Measurements from ENCODE around the gene TBC1D17. TPM values are rescaled to one million over a fixed set of nuclear protein-coding genes. Genes with fewer than 3 reads are reported as not detected.
A peak's percentile ranks its signal among the peaks of the same experiment; 100 is the strongest.

The TBC1D17 gene
- total and polyA plus RNA-seq, 8 donors, result 10.5 to 77.1 (median 35.3) TPM

- intact Hi-C loops (cut with DNase I; ENCODE audit: low total_unique reads), result no loop called here
- H3K4me1 ChIP-seq, result peaks cover 12 to 18% (median 15%) of the 10 kb centered on the region in 4 donors
- no peaks in the 10 kb centered on the region for H3K9me3 ChIP-seq
- WGBS, 5 donors, result 86 to 94% (median 93%) methylated on average over 18 to 31 of the region's 31 CpGs
- peaks cover 57 to 83% (median 81%) of the 10 kb centered on the region in 4 donors for H3K36me3 ChIP-seq
- DNase-seq, result peak in 1 of 2 donors; percentile 11
- TF ChIP-seq EP300 (IDR thresholded peaks at IDR 0.05), result no peak
- TF ChIP-seq CTCF (IDR thresholded peaks at IDR 0.05), result no peak
- no peak for TF ChIP-seq POLR2A (IDR thresholded peaks at IDR 0.05)
- no peak for TF ChIP-seq POLR2AphosphoS5 (IDR thresholded peaks at IDR 0.05)
- no peaks in the 10 kb centered on the region for H3K27me3 ChIP-seq
- no peak overlapping the region for H3K4me3 ChIP-seq
- no peak overlapping the region for H3K27ac ChIP-seq
Measured at GRCh38 chr19:49881672-49882394, 4.3 kb downstream of the TBC1D17 start.

- intact Hi-C loops (cut with DNase I; ENCODE audit: low total_unique reads), result no loop called here
- TF ChIP-seq CTCF (IDR thresholded peaks at IDR 0.05), result no peak
- TF ChIP-seq EP300 (IDR thresholded peaks at IDR 0.05), result no peak
- no peak for TF ChIP-seq POLR2A (IDR thresholded peaks at IDR 0.05)
- TF ChIP-seq POLR2AphosphoS5 (IDR thresholded peaks at IDR 0.05), result no peak
- H3K9me3 ChIP-seq, result no peaks in the 10 kb centered on the region
- peaks cover 12 to 24% (median 17%) of the 10 kb centered on the region in 4 donors for H3K4me1 ChIP-seq
- H3K36me3 ChIP-seq, result peaks cover 57 to 91% (median 89%) of the 10 kb centered on the region in 4 donors
- H3K27me3 ChIP-seq, result no peaks in the 10 kb centered on the region
- no peak overlapping the region for H3K4me3 ChIP-seq
- no peak overlapping the region for H3K27ac ChIP-seq
- DNase-seq, result no peak
- 92 to 100% (median 99%) methylated on average over 10 to 14 of the region's 14 CpGs for WGBS, 5 donors
Measured at GRCh38 chr19:49882643-49883042, 5.1 kb downstream of the TBC1D17 start.

GRCh38 chr19:49883094-49883493 is 5.6 kb downstream of the TBC1D17 start:
- 91 to 98% (median 97%) methylated on average over 5 of the region's 5 CpGs for WGBS, 5 donors
- no peak overlapping the region for H3K27ac ChIP-seq
- no peak for DNase-seq
- peaks cover 57 to 96% (median 93%) of the 10 kb centered on the region in 4 donors for H3K36me3 ChIP-seq
- no peaks in the 10 kb centered on the region for H3K9me3 ChIP-seq
- intact Hi-C loops (cut with DNase I; ENCODE audit: low total_unique reads), result no loop called here
- peaks cover 12 to 24% (median 15%) of the 10 kb centered on the region in 4 donors for H3K4me1 ChIP-seq
- no peak overlapping the region for H3K4me3 ChIP-seq
- no peak for TF ChIP-seq POLR2A (IDR thresholded peaks at IDR 0.05)
- TF ChIP-seq EP300 (IDR thresholded peaks at IDR 0.05), result no peak
- no peak for TF ChIP-seq CTCF (IDR thresholded peaks at IDR 0.05)
- no peak for TF ChIP-seq POLR2AphosphoS5 (IDR thresholded peaks at IDR 0.05)
- no peaks in the 10 kb centered on the region for H3K27me3 ChIP-seq

- Histone ChIP-seq H3K4me3 (no peak overlapping the region), H3K4me1 (peaks cover 2 to 13% (median 4%) of the 10 kb centered on the region in 4 donors), H3K27ac (no peak overlapping the region), H3K9me3 (no peaks in the 10 kb centered on the region), H3K36me3 (peaks cover 57 to 100% (median 97%) of the 10 kb centered on the region in 4 donors), H3K27me3 (no peaks in the 10 kb centered on the region)
- TF ChIP-seq EP300 (IDR thresholded peaks at IDR 0.05), result no peak
- no peak for TF ChIP-seq POLR2A (IDR thresholded peaks at IDR 0.05)
- no peak for TF ChIP-seq POLR2AphosphoS5 (IDR thresholded peaks at IDR 0.05)
- no peak for TF ChIP-seq CTCF (IDR thresholded peaks at IDR 0.05)
- intact Hi-C loops (cut with DNase I; ENCODE audit: low total_unique reads), result no loop called here
- WGBS, 5 donors, result 90 to 97% (median 92%) methylated on average over 18 of the region's 18 CpGs
- DNase-seq, result no peak
Measured at GRCh38 chr19:49884109-49884508, 6.6 kb downstream of the TBC1D17 start.

All from stomach (tissue), 9 donors.